Stomach (tissue), 4 donors: Measurements from ENCODE around the gene DOCK1.

Experiments
- CTCF ChIP-seq, 7 experiments: fragments of 450-650 bp in 4 of 7; fragments of 200-600 bp in 3 of 7; sonication (generic) in 3 of 7; IDR thresholded peaks; one replicate each; pipeline ENCODE4 v1.5.1; 2016 to 2019; ENCODE audit warnings: antibody characterized with exemption in 7 of 7, control low read depth in 2 of 7, mild to moderate bottlenecking in 1 of 7
- EP300 ChIP-seq: sonication (generic); formaldehyde crosslinking; IDR thresholded peaks from one replicate; pipeline ENCODE4 v1.6.1; 2017; ENCODE audit warnings: antibody characterized with exemption
- POLR2A ChIP-seq, 4 donors: fragments of 450-650 bp; IDR thresholded peaks; one replicate each; pipeline ENCODE4 v1.6.1; 2016; ENCODE audit warnings: antibody characterized with exemption in 4 of 4, control low read depth in 2 of 4, mild to moderate bottlenecking in 1 of 4, moderate library complexity in 1 of 4
- POLR2AphosphoS5 ChIP-seq, 3 donors: sonication (generic); formaldehyde crosslinking; IDR thresholded peaks; one replicate each; pipeline ENCODE4 v1.6.1; 2016; ENCODE audit warnings: antibody characterized with exemption in 3 of 3

- TF ChIP-seq POLR2A (IDR thresholded peaks at IDR 0.05) (no peak), CTCF (IDR thresholded peaks at IDR 0.05) (no peak), EP300 (no peak), POLR2AphosphoS5 (IDR thresholded peaks at IDR 0.05) (no peak)
Measured at GRCh38 chr10:127014671-127015070, 109.4 kb downstream of the DOCK1 start.
